SK-N-SH (cell line): ENCODE results near the gene POU2AF1.

ENCODE experiments used
- EP300 ChIP-seq, 2 experiments: IDR thresholded peaks; 2 replicates each; pipeline versions ENCODE4 v1.4.0 to v1.6.1; 2012; ENCODE audit warnings: borderline replicate concordance in 1 of 2, low read depth in 1 of 2, low read length in 1 of 2
- POLR2AphosphoS5 ChIP-seq: IDR thresholded peaks from 2 replicates; pipeline ENCODE4 v1.6.1; 2012; ENCODE audit warnings: low read depth, low read length
- RAD21 ChIP-seq: IDR thresholded peaks from 2 replicates; pipeline ENCODE4 v1.6.1; 2012; ENCODE audit warnings: mild to moderate bottlenecking, low read length
- RCOR1 ChIP-seq: fragments of 150-350 bp; IDR thresholded peaks from 2 replicates; pipeline ENCODE4 v1.6.1; 2017; ENCODE audit warnings: antibody characterized with exemption, low read length
- SMC3 ChIP-seq: IDR thresholded peaks from 2 replicates; pipeline ENCODE4 v1.6.1; 2012; ENCODE audit warnings: low read depth, low read length, improper control_type of control experiment
- YY1 ChIP-seq: IDR thresholded peaks from 2 replicates; pipeline ENCODE4 v1.4.0; 2012; ENCODE audit warnings: low read depth, mild to moderate bottlenecking
- TF ChIP-seq, protein P1 (sequence below): IDR thresholded peaks from 2 replicates; pipeline ENCODE4 v1.6.1; 2012; ENCODE audit warnings: mild to moderate bottlenecking, low read depth, low read length, moderate library complexity
- TF ChIP-seq, protein P2 (sequence below): fragments of 200-600 bp; sonication (generic); IDR thresholded peaks from 2 replicates; pipeline ENCODE4 v1.6.1; 2017; ENCODE audit warnings: antibody characterized with exemption, mild to moderate bottlenecking, moderate library complexity
- TF ChIP-seq, protein P3 (sequence below): IDR thresholded peaks from 2 replicates; pipeline ENCODE4 v1.4.0; 2012; ENCODE audit warnings: low read depth
- TF ChIP-seq, protein P4 (sequence below): fragments of 150-350 bp; IDR thresholded peaks from 2 replicates; pipeline ENCODE4 v1.6.1; 2016; ENCODE audit warnings: mild to moderate bottlenecking, low read depth, low read length

DNA sequence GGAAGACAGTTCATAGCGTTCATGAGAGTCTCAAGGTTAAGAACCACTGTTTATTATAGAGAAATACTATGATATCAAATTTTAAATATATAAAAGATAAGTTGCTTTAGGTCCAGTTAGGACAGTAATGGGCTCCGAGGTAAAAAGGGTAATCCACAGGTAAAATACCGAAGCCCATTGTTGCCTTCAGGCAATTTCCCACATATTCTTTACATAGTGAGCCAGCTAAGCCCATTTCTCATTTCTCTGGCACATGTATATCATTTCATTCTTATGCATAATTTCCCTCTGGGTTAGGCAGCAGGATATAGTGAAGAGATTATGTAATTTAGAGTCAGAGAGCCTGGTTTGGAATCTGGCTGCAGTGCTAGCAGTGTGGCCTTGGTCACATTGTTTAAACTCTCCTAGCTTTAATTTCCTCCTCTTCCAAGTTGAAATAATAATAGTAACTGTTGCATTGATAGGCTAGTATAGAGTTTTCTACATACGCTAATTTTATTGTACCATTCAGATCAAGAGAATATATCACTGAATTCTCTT, 7.6 kb upstream of the POU2AF1 start:
- TF ChIP-seq EP300 (IDR thresholded peaks at IDR 0.05; ENCODE audit: borderline replicate concordance in 1 of 2, low read depth in 1 of 2, low read length in 1 of 2), result no peak
- TF ChIP-seq POLR2AphosphoS5, result no peak
- TF ChIP-seq, protein P1, sequence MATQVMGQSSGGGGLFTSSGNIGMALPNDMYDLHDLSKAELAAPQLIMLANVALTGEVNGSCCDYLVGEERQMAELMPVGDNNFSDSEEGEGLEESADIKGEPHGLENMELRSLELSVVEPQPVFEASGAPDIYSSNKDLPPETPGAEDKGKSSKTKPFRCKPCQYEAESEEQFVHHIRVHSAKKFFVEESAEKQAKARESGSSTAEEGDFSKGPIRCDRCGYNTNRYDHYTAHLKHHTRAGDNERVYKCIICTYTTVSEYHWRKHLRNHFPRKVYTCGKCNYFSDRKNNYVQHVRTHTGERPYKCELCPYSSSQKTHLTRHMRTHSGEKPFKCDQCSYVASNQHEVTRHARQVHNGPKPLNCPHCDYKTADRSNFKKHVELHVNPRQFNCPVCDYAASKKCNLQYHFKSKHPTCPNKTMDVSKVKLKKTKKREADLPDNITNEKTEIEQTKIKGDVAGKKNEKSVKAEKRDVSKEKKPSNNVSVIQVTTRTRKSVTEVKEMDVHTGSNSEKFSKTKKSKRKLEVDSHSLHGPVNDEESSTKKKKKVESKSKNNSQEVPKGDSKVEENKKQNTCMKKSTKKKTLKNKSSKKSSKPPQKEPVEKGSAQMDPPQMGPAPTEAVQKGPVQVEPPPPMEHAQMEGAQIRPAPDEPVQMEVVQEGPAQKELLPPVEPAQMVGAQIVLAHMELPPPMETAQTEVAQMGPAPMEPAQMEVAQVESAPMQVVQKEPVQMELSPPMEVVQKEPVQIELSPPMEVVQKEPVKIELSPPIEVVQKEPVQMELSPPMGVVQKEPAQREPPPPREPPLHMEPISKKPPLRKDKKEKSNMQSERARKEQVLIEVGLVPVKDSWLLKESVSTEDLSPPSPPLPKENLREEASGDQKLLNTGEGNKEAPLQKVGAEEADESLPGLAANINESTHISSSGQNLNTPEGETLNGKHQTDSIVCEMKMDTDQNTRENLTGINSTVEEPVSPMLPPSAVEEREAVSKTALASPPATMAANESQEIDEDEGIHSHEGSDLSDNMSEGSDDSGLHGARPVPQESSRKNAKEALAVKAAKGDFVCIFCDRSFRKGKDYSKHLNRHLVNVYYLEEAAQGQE, result no peak
- TF ChIP-seq, protein P2, sequence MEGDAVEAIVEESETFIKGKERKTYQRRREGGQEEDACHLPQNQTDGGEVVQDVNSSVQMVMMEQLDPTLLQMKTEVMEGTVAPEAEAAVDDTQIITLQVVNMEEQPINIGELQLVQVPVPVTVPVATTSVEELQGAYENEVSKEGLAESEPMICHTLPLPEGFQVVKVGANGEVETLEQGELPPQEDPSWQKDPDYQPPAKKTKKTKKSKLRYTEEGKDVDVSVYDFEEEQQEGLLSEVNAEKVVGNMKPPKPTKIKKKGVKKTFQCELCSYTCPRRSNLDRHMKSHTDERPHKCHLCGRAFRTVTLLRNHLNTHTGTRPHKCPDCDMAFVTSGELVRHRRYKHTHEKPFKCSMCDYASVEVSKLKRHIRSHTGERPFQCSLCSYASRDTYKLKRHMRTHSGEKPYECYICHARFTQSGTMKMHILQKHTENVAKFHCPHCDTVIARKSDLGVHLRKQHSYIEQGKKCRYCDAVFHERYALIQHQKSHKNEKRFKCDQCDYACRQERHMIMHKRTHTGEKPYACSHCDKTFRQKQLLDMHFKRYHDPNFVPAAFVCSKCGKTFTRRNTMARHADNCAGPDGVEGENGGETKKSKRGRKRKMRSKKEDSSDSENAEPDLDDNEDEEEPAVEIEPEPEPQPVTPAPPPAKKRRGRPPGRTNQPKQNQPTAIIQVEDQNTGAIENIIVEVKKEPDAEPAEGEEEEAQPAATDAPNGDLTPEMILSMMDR, result no peak
- no peak for TF ChIP-seq YY1
- no peak for TF ChIP-seq SMC3
- TF ChIP-seq RCOR1, result no peak
- TF ChIP-seq RAD21, result no peak
- TF ChIP-seq, protein P3, sequence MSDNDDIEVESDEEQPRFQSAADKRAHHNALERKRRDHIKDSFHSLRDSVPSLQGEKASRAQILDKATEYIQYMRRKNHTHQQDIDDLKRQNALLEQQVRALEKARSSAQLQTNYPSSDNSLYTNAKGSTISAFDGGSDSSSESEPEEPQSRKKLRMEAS, result no peak
- TF ChIP-seq, protein P4, sequence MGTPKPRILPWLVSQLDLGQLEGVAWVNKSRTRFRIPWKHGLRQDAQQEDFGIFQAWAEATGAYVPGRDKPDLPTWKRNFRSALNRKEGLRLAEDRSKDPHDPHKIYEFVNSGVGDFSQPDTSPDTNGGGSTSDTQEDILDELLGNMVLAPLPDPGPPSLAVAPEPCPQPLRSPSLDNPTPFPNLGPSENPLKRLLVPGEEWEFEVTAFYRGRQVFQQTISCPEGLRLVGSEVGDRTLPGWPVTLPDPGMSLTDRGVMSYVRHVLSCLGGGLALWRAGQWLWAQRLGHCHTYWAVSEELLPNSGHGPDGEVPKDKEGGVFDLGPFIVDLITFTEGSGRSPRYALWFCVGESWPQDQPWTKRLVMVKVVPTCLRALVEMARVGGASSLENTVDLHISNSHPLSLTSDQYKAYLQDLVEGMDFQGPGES, result no peak
